GM23338 (cell line): Measurements from ENCODE around the gene DELE1. TPM values are rescaled to one million over a fixed set of nuclear protein-coding genes. Genes with fewer than 3 reads are reported as not detected.

Experiments
- ATAC-seq: fragments of 200-7000 bp; cut with Tn5 transposase; 3 replicates; pipeline ENCODE4 v1.9.1; 2020
- DNase-seq: peaks from one replicate; pipeline ENCODE4 v3.0.0-alpha.2; 2015; ENCODE audit warnings: low spot score
- H2AFZ ChIP-seq: fragments of 200-600 bp; sonication (generic); 2 replicates; pipeline ENCODE4 v1.8.0; 2016; ENCODE audit warnings: antibody characterized with exemption, mild to moderate bottlenecking, moderate library complexity
- H3F3A ChIP-seq: fragments of 200-600 bp; sonication (generic); replicated peaks from 2 replicates; pipeline ENCODE4 v1.8.0; 2017; ENCODE audit warnings: antibody characterized with exemption, mixed run types, low read depth
- H3K27ac ChIP-seq: fragments of 200-600 bp; sonication (generic); 2 replicates; pipeline ENCODE4 v1.6.1; 2016; ENCODE audit warnings: low read depth
- H3K27me3 ChIP-seq: fragments of 200-600 bp; sonication (generic); 2 replicates; pipeline ENCODE4 v1.8.0; 2016; ENCODE audit warnings: mild to moderate bottlenecking, mixed run types, moderate library complexity; ENCODE audit not compliant: insufficient read depth
- H3K36me3 ChIP-seq: fragments of 200-600 bp; sonication (generic); 2 replicates; pipeline ENCODE4 v1.8.0; 2016; ENCODE audit warnings: mild to moderate bottlenecking; ENCODE audit not compliant: insufficient read depth
- H3K4me1 ChIP-seq: fragments of 200-600 bp; sonication (generic); 2 replicates; pipeline ENCODE4 v1.8.0; 2016; ENCODE audit warnings: mild to moderate bottlenecking, moderate library complexity; ENCODE audit not compliant: insufficient read depth
- H3K4me2 ChIP-seq: fragments of 200-600 bp; sonication (generic); 2 replicates; pipeline ENCODE4 v1.7.1; 2017; ENCODE audit warnings: mixed run types
- H3K4me3 ChIP-seq: fragments of 200-600 bp; sonication (generic); 2 replicates; pipeline ENCODE4 v1.6.1; 2016; ENCODE audit warnings: mixed run types
- H3K79me2 ChIP-seq: fragments of 200-600 bp; sonication (generic); replicated peaks from 2 replicates; pipeline ENCODE4 v1.8.0; 2017; ENCODE audit warnings: mild to moderate bottlenecking; ENCODE audit not compliant: insufficient read depth
- H3K9me2 ChIP-seq: fragments of 200-600 bp; sonication (generic); 2 replicates; pipeline ENCODE4 v1.8.0; 2017; ENCODE audit not compliant: insufficient read depth
- H4K20me1 ChIP-seq: fragments of 200-600 bp; sonication (generic); replicated peaks from 2 replicates; pipeline ENCODE4 v1.8.0; 2017; ENCODE audit warnings: mild to moderate bottlenecking; ENCODE audit not compliant: insufficient read depth
- H3K27ac Mint-ChIP-seq: 2 replicates; pipeline ENCODE4 v1.8.0; 2020; ENCODE audit warnings: inconsistent platforms, mild to moderate bottlenecking, moderate library complexity, mixed read lengths
- H3K27me3 Mint-ChIP-seq: 3 replicates; pipeline ENCODE4 v1.8.0; 2022; ENCODE audit warnings: low read depth, mild to moderate bottlenecking, moderate library complexity, mixed read lengths, inconsistent platforms; ENCODE audit not compliant: insufficient read depth, poor library complexity
- H3K36me3 Mint-ChIP-seq: 3 replicates; pipeline ENCODE4 v1.8.0; 2021; ENCODE audit warnings: low read depth, mild to moderate bottlenecking, inconsistent platforms, moderate library complexity, mixed read lengths
- H3K4me1 Mint-ChIP-seq: 3 replicates; pipeline ENCODE4 v1.8.0; 2020; ENCODE audit warnings: mild to moderate bottlenecking, inconsistent platforms, mixed read lengths
- H3K4me3 Mint-ChIP-seq: 3 replicates; pipeline ENCODE4 v1.8.0; 2021; ENCODE audit warnings: moderate library complexity, mild to moderate bottlenecking, inconsistent platforms, mixed read lengths
- H3K9me3 Mint-ChIP-seq: 3 replicates; pipeline ENCODE4 v1.8.0; 2020; ENCODE audit warnings: moderate library complexity, mild to moderate bottlenecking, inconsistent platforms, mixed read lengths
- CREB1 ChIP-seq: fragments of 250-450 bp; sonication (Bioruptor Pico); IDR thresholded peaks from 2 replicates; pipeline ENCODE4 v1.5.0; 2020; ENCODE audit warnings: low read depth, mild to moderate bottlenecking, moderate library complexity
- CTCF ChIP-seq, 2 experiments: fragments of 200-600 bp in 1 of 2; sonication (generic) in 1 of 2; conservative IDR thresholded peaks; 2 replicates each; pipeline versions ENCODE4 v1.5.1 to v1.6.1; 2016 to 2017; ENCODE audit warnings: antibody characterized with exemption in 2 of 2, low read depth in 2 of 2, mild to moderate bottlenecking in 2 of 2, moderate library complexity in 1 of 2
- EZH2 ChIP-seq: fragments of 200-600 bp; sonication (generic); IDR thresholded peaks from one replicate; pipeline ENCODE4 v1.8.0; 2017; ENCODE audit warnings: antibody characterized with exemption, mild to moderate bottlenecking, low read depth; ENCODE audit not compliant: unreplicated experiment
- EZH2phosphoT487 ChIP-seq: fragments of 200-600 bp; sonication (generic); IDR thresholded peaks from one replicate; pipeline ENCODE4 v1.8.1; 2018; ENCODE audit warnings: antibody characterized with exemption; ENCODE audit not compliant: unreplicated experiment
- NANOG ChIP-seq: IDR thresholded peaks from 2 replicates; pipeline ENCODE4 v1.6.1; 2016; ENCODE audit warnings: antibody characterized with exemption, borderline replicate concordance
- POLR2AphosphoS5 ChIP-seq: IDR thresholded peaks from 2 replicates; pipeline ENCODE4 v1.6.1; 2016; ENCODE audit warnings: antibody characterized with exemption, low read depth
- STAT1 ChIP-seq: IDR thresholded peaks from one replicate; pipeline ENCODE4 v1.6.1; 2016; ENCODE audit warnings: antibody characterized with exemption; ENCODE audit not compliant: unreplicated experiment
- polyA plus RNA-seq: library from polyadenylated mRNA; unstranded; fragments of >200 nt; fragmentation: Nextera tagmentation; extraction: Ambion mirVana; gene quantifications from 2 replicates; pipeline ENCODE4 v1.2.1, GENCODE V29; 2016
- total RNA-seq: library from RNA; depleted of rRNA; stranded (reverse); fragments of >200 nt; shearing (Covaris generic); gene quantifications from 2 replicates; pipeline ENCODE4 v1.2.3, GENCODE V29; 2014
- TF ChIP-seq, protein P1 (sequence below): IDR thresholded peaks from one replicate; pipeline ENCODE4 v1.6.1; 2018; ENCODE audit warnings: antibody characterized with exemption; ENCODE audit not compliant: unreplicated experiment

The DELE1 gene
- total and polyA plus RNA-seq, 2 experiments from 2014 or later: 26.9 to 62.2 TPM

GRCh38 chr5:141879426-141879759 is 44.3 kb upstream of the DELE1 start (continued):
- TF ChIP-seq CTCF (conservative IDR thresholded peaks at IDR 0.05; ENCODE audit: low read depth in 2 of 2): no peak
- TF ChIP-seq EZH2phosphoT487: no peak
- no peak for TF ChIP-seq NANOG
- no peak for TF ChIP-seq POLR2AphosphoS5
- no peak for TF ChIP-seq EZH2
- TF ChIP-seq, protein P1, sequence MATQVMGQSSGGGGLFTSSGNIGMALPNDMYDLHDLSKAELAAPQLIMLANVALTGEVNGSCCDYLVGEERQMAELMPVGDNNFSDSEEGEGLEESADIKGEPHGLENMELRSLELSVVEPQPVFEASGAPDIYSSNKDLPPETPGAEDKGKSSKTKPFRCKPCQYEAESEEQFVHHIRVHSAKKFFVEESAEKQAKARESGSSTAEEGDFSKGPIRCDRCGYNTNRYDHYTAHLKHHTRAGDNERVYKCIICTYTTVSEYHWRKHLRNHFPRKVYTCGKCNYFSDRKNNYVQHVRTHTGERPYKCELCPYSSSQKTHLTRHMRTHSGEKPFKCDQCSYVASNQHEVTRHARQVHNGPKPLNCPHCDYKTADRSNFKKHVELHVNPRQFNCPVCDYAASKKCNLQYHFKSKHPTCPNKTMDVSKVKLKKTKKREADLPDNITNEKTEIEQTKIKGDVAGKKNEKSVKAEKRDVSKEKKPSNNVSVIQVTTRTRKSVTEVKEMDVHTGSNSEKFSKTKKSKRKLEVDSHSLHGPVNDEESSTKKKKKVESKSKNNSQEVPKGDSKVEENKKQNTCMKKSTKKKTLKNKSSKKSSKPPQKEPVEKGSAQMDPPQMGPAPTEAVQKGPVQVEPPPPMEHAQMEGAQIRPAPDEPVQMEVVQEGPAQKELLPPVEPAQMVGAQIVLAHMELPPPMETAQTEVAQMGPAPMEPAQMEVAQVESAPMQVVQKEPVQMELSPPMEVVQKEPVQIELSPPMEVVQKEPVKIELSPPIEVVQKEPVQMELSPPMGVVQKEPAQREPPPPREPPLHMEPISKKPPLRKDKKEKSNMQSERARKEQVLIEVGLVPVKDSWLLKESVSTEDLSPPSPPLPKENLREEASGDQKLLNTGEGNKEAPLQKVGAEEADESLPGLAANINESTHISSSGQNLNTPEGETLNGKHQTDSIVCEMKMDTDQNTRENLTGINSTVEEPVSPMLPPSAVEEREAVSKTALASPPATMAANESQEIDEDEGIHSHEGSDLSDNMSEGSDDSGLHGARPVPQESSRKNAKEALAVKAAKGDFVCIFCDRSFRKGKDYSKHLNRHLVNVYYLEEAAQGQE: no peak
- no peak for TF ChIP-seq STAT1
- TF ChIP-seq CREB1: no peak

GRCh38 chr5:141879941-141880738 is 43.5 kb upstream of the DELE1 start:
- peak; percentile 47 for DNase-seq
- peaks cover 28% of the 10 kb centered on the region for H3K27me3 Mint-ChIP-seq
- peak overlapping the region; percentile 38; the same call in 1 of the 3 replicates for H3K4me3 Mint-ChIP-seq
- no peak for ATAC-seq
- H3F3A ChIP-seq: peaks cover 24% of the 10 kb centered on the region; the same call in 1 of the 2 replicates
- no peaks in the 10 kb centered on the region for H3K9me3 Mint-ChIP-seq
- H3K36me3 Mint-ChIP-seq: peaks cover 8% of the 10 kb centered on the region
- no peaks in the 10 kb centered on the region for H3K9me2 ChIP-seq
- H3K4me1 Mint-ChIP-seq: peaks cover 52% of the 10 kb centered on the region
- H3K79me2 ChIP-seq: peaks cover 28% of the 10 kb centered on the region
- peaks cover 5% of the 10 kb centered on the region; the same call in 1 of the 2 replicates for H3K27me3 ChIP-seq
- peak overlapping the region; percentile 81; the same call in 1 of the 2 replicates for H3K4me3 ChIP-seq
- H3K4me1 ChIP-seq: peaks cover 50% of the 10 kb centered on the region
- H4K20me1 ChIP-seq: 0 out of 2 replicates have a peak, but pooled peaks cover 7% of the 10 kb centered on the region
- H2AFZ ChIP-seq: no peak overlapping the region
- no peak overlapping the region for H3K27ac ChIP-seq
- H3K27ac Mint-ChIP-seq: no peak overlapping the region
- peak overlapping the region; percentile 100 for H3K4me2 ChIP-seq
- H3K36me3 ChIP-seq: no peaks in the 10 kb centered on the region
- no peak for TF ChIP-seq EZH2
- TF ChIP-seq, protein P1: no peak
- no peak for TF ChIP-seq CTCF (conservative IDR thresholded peaks at IDR 0.05; ENCODE audit: low read depth in 2 of 2)
